Keratinocyte (primary cell): ENCODE results near the gene ADARB2. TPM values are rescaled to one million over a fixed set of nuclear protein-coding genes. Genes with fewer than 3 reads are reported as not detected.

Source experiments
- DNase-seq: peaks from one replicate; pipeline ENCODE4 v3.0.0-alpha.2; 2011; ENCODE audit warnings: low read depth, missing footprints, low spot score
- FAIRE-seq: peaks from 2 replicates; lab custom pipeline; 2011; peaks lifted over from hg19 to GRCh38; lab: Jason Lieb, UNC
- H2AFZ ChIP-seq: 2 replicates; pipeline ENCODE4 v1.6.0; 2012; ENCODE audit warnings: low read length, control low read depth, inconsistent platforms; ENCODE audit not compliant: control insufficient read depth
- H3K27ac ChIP-seq: 2 replicates; pipeline ENCODE4 v1.5.1; 2011; ENCODE audit warnings: low read length; ENCODE audit not compliant: control insufficient read depth, insufficient read depth
- H3K27me3 ChIP-seq: 3 replicates; pipeline ENCODE4 v1.6.0; 2011; ENCODE audit warnings: low read length; ENCODE audit not compliant: control insufficient read depth, insufficient read depth; ENCODE audit errors: extremely low read depth
- H3K36me3 ChIP-seq, 2 experiments: 2 replicates in 1 of 2; 3 replicates in 1 of 2; pipeline ENCODE4 v1.5.1; 2011; ENCODE audit warnings: low read length in 2 of 2, mild to moderate bottlenecking in 1 of 2; ENCODE audit not compliant: control insufficient read depth in 2 of 2, insufficient read depth in 2 of 2; ENCODE audit errors: extremely low read depth in 1 of 2
- H3K4me1 ChIP-seq: 3 replicates; pipeline ENCODE4 v1.5.1; 2011; ENCODE audit warnings: low read length; ENCODE audit not compliant: control insufficient read depth, insufficient read depth; ENCODE audit errors: extremely low read depth
- H3K4me2 ChIP-seq: 3 replicates; pipeline ENCODE4 v1.6.0; 2011; ENCODE audit warnings: low read depth, low read length; ENCODE audit not compliant: control insufficient read depth, insufficient read depth; ENCODE audit errors: extremely low read depth
- H3K4me3 ChIP-seq, 3 experiments: fragments of 200-600 bp in 1 of 3; sonication (generic) in 1 of 3; 2 replicates in 2 of 3; 3 replicates in 1 of 3; pipeline ENCODE4 v1.5.1; 2011 to 2016; ENCODE audit warnings: low read length in 3 of 3, mild to moderate bottlenecking in 3 of 3, control low read depth in 2 of 3, inconsistent platforms in 1 of 3, low read depth in 1 of 3, mixed read lengths in 1 of 3, mixed run types in 1 of 3, moderate library complexity in 1 of 3; ENCODE audit not compliant: control insufficient read depth in 2 of 3, insufficient read depth in 2 of 3; ENCODE audit errors: extremely low read depth in 1 of 3
- H3K79me2 ChIP-seq: 2 replicates; pipeline ENCODE4 v1.6.0; 2012; ENCODE audit warnings: low read length; ENCODE audit not compliant: control insufficient read depth, insufficient read depth
- H3K9ac ChIP-seq: 3 replicates; pipeline ENCODE4 v1.6.0; 2011; ENCODE audit warnings: low read length; ENCODE audit not compliant: control insufficient read depth, insufficient read depth; ENCODE audit errors: extremely low read depth
- H3K9me1 ChIP-seq: 3 replicates; pipeline ENCODE4 v1.6.0; 2011; ENCODE audit warnings: low read length; ENCODE audit not compliant: control insufficient read depth, insufficient read depth; ENCODE audit errors: extremely low read depth
- H3K9me3 ChIP-seq: 2 replicates; pipeline ENCODE4 v1.5.1; 2012; ENCODE audit warnings: low read depth, low read length; ENCODE audit not compliant: control insufficient read depth
- H4K20me1 ChIP-seq: 3 replicates; pipeline ENCODE4 v1.6.0; 2011; ENCODE audit warnings: low read length; ENCODE audit not compliant: control insufficient read depth, insufficient read depth; ENCODE audit errors: extremely low read depth
- CTCF ChIP-seq, 3 experiments: IDR thresholded peaks in 1 of 3; conservative IDR thresholded peaks in 1 of 3; optimal IDR thresholded peaks in 1 of 3; 2 replicates in 2 of 3; 3 replicates in 1 of 3; pipeline versions ENCODE3 to v1.5.1; 2011; ENCODE audit warnings: low read length in 3 of 3, mild to moderate bottlenecking in 3 of 3, moderate library complexity in 2 of 3, control low read depth in 1 of 3, inconsistent platforms in 1 of 3; ENCODE audit not compliant: insufficient read depth in 2 of 3; ENCODE audit errors: extremely low read depth in 1 of 3
- EZH2 ChIP-seq: IDR thresholded peaks from one replicate; pipeline ENCODE4 v1.6.1; 2012; ENCODE audit warnings: inconsistent platforms, mild to moderate bottlenecking, low read length, moderate library complexity
- dilution Hi-C: fragments of 300-500 bp; cut with MboI; formaldehyde crosslinking; loops from one replicate; pipeline ENCODE4 v1.7.0; 2020; ENCODE audit warnings: low sequenced_read_pairs; ENCODE audit not compliant: extremely low pct_ligation_motif_present
- polyA plus RNA-seq, 5 experiments: library from polyadenylated mRNA; depleted of rRNA in 3 of 5; stranded (reverse) in 3 of 5; stranded (forward) in 1 of 5; unstranded in 1 of 5; fragments of >200 nt; gene quantifications; 1 replicate in 1 of 5; 2 replicates in 3 of 5; 3 replicates in 1 of 5; pipeline versions ENCODE4 v1.2.1 to v1.2.3, GENCODE V29; 2011 to 2012; ENCODE audit warnings: missing spikeins in 2 of 5, low read depth in 1 of 5, low replicate concordance in 1 of 5

Gene ADARB2
- polyA plus RNA-seq, 1 donor (not counting 4 experiments of a cell fraction or from before 2014, with no cell fraction given) = not detected

GRCh38 chr10:1267568-1267967 lies 469.8 kb downstream of the ADARB2 start:
- no peak overlapping the region for H3K4me2 ChIP-seq
- H3K36me3 ChIP-seq = no peaks in the 10 kb centered on the region
- H3K79me2 ChIP-seq = no peaks in the 10 kb centered on the region
- H3K4me1 ChIP-seq = peaks cover 2% of the 10 kb centered on the region
- H3K9me1 ChIP-seq = no peaks in the 10 kb centered on the region
- no peak overlapping the region for H3K27ac ChIP-seq
- no peak overlapping the region for H3K9ac ChIP-seq
- FAIRE-seq (no peak), DNase-seq (no peak)
- dilution Hi-C loops = no loop called here
- H4K20me1 ChIP-seq = no peaks in the 10 kb centered on the region
- no peak overlapping the region for H2AFZ ChIP-seq
- no peak for TF ChIP-seq EZH2
- no peak for TF ChIP-seq CTCF (optimal IDR thresholded peaks at IDR 0.05 in 1 of 3, IDR thresholded peaks at IDR 0.05 in 1 of 3, conservative IDR thresholded peaks at IDR 0.05 in 1 of 3; ENCODE audit: extremely low read depth in 1 of 3, insufficient read depth in 2 of 3, low read length in 3 of 3)
- H3K9me3 ChIP-seq = no peaks in the 10 kb centered on the region
- no peak overlapping the region for H3K4me3 ChIP-seq
- no peaks in the 10 kb centered on the region for H3K27me3 ChIP-seq

- H3K4me3 ChIP-seq = no peak overlapping the region
- H3K9me1 ChIP-seq = no peaks in the 10 kb centered on the region
- H4K20me1 ChIP-seq = no peaks in the 10 kb centered on the region
- H2AFZ ChIP-seq = no peak overlapping the region
- no peaks in the 10 kb centered on the region for H3K27me3 ChIP-seq
- DNase-seq (no peak), FAIRE-seq (no peak)
- H3K4me1 ChIP-seq = peaks cover 2% of the 10 kb centered on the region
- no peaks in the 10 kb centered on the region for H3K36me3 ChIP-seq
- H3K27ac ChIP-seq = no peak overlapping the region
- no peak overlapping the region for H3K4me2 ChIP-seq
- H3K9me3 ChIP-seq = no peaks in the 10 kb centered on the region
- H3K79me2 ChIP-seq = no peaks in the 10 kb centered on the region
- H3K9ac ChIP-seq = no peak overlapping the region
- dilution Hi-C loops = no loop called here
- TF ChIP-seq EZH2 (no peak), CTCF (optimal IDR thresholded peaks at IDR 0.05 in 1 of 3, IDR thresholded peaks at IDR 0.05 in 1 of 3, conservative IDR thresholded peaks at IDR 0.05 in 1 of 3; ENCODE audit: extremely low read depth in 1 of 3, insufficient read depth in 2 of 3, low read length in 3 of 3) (no peak)
These were observed 470.2 kb downstream of the ADARB2 start for GRCh38 chr10:1267148-1267547.
